Tibial artery (tissue), 4 donors: ENCODE results near the gene FSTL4.

Source experiments
- DNase-seq, 2 donors: peaks; one replicate each; pipeline ENCODE4 v3.0.0-alpha.2; 2019
- H3K27ac ChIP-seq, 2 donors: fragments of 200-600 bp; sonication (generic) in 1 of 2; 1 replicate in 1 of 2; 2 replicates in 1 of 2; pipeline ENCODE4 v1.5.1; 2018 to 2019; ENCODE audit warnings: mild to moderate bottlenecking in 1 of 2
- H3K27me3 ChIP-seq, 2 donors: fragments of 200-600 bp; sonication (generic) in 1 of 2; one replicate each; pipeline versions ENCODE4 v1.5.1 to v1.6.0; 2016 to 2019
- H3K36me3 ChIP-seq, 3 donors: fragments of 200-600 bp; sonication (generic) in 2 of 3; one replicate each; pipeline ENCODE4 v1.5.1; 2016 to 2019; ENCODE audit warnings: mild to moderate bottlenecking in 2 of 3
- H3K4me1 ChIP-seq, 4 donors: fragments of 200-600 bp; sonication (generic) in 2 of 4; 1 replicate in 3 of 4; 2 replicates in 1 of 4; pipeline ENCODE4 v1.5.1; 2016 to 2019
- H3K4me3 ChIP-seq, 2 donors: fragments of 200-600 bp; sonication (generic) in 1 of 2; 1 replicate in 1 of 2; 2 replicates in 1 of 2; pipeline ENCODE4 v1.5.1; 2018 to 2019; ENCODE audit warnings: mild to moderate bottlenecking in 2 of 2
- H3K9me3 ChIP-seq, 3 donors: fragments of 200-600 bp; sonication (generic) in 1 of 3; one replicate each; pipeline ENCODE4 v1.5.1; 2016 to 2019
- intact Hi-C: fragments of 100-400 bp; cut with DNase I; formaldehyde crosslinking; loops from one replicate; pipeline ENCODE4 v1.15.0; 2023; ENCODE audit warnings: low total_unique reads
- TF ChIP-seq, protein P1 (sequence below), 2 experiments: fragments of 200-600 bp in 1 of 2; fragments of 450-650 bp in 1 of 2; IDR thresholded peaks; one replicate each; pipeline ENCODE4 v1.5.1; 2017 to 2019; ENCODE audit warnings: antibody characterized with exemption in 2 of 2, mild to moderate bottlenecking in 1 of 2, moderate library complexity in 1 of 2

Gene FSTL4

GRCh38 chr5:133406977-133407632 lies 205.2 kb downstream of the FSTL4 start:
- Histone ChIP-seq H3K4me3 (no peak overlapping the region), H3K36me3 (no peaks in the 10 kb centered on the region), H3K9me3 (no peaks in the 10 kb centered on the region), H3K27me3 (peaks cover 0 to 8% of the 10 kb centered on the region in 2 donors), H3K4me1 (no peaks in the 10 kb centered on the region), H3K27ac (no peak overlapping the region)
- intact Hi-C loops, result no loop called here
- no peak for DNase-seq
- TF ChIP-seq, protein P1, sequence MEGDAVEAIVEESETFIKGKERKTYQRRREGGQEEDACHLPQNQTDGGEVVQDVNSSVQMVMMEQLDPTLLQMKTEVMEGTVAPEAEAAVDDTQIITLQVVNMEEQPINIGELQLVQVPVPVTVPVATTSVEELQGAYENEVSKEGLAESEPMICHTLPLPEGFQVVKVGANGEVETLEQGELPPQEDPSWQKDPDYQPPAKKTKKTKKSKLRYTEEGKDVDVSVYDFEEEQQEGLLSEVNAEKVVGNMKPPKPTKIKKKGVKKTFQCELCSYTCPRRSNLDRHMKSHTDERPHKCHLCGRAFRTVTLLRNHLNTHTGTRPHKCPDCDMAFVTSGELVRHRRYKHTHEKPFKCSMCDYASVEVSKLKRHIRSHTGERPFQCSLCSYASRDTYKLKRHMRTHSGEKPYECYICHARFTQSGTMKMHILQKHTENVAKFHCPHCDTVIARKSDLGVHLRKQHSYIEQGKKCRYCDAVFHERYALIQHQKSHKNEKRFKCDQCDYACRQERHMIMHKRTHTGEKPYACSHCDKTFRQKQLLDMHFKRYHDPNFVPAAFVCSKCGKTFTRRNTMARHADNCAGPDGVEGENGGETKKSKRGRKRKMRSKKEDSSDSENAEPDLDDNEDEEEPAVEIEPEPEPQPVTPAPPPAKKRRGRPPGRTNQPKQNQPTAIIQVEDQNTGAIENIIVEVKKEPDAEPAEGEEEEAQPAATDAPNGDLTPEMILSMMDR (IDR thresholded peaks at IDR 0.05), result no peak

DNA sequence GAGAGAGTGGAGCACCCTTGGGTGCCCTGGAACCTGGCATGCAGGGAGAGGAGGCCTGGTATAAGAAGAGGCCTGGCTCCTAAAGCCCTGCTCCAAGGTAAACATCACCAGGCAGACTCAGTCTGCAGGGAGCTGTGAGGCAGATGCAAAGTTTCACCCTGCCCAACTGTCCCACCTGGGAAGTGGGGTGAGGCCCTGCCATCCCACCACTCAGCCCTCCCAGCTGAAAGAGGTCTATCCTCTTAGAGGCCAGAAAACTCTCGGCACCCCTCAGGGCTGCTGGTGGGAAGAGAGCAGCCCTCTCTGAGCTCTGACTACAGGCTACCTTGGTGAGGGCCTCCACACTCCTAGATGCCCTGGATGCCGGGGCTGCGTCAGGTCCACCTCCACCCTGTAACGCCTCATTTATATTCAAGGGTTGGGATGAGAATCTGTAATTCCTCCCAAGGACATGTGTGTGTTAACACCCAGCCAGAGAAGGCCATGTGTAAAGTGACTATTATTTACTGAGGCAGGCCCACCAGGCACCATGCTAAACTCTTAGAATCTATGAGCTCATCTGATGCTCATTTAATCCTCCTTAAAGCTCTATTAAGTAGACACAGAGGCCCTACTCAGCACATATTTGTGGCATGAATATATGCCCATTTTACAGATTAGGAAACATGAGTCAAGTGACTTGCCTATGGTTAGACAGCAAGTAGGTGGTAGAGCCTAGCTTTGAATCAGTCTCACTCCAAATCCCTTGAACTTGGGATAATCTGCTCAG lies 205.9 kb downstream of the FSTL4 start:
- intact Hi-C loops, result no loop called here
- no peaks in the 10 kb centered on the region for H3K9me3 ChIP-seq
- TF ChIP-seq, protein P1 (IDR thresholded peaks at IDR 0.05), result no peak
- DNase-seq, result no peak
- H3K27me3 ChIP-seq, result peaks cover 0 to 12% of the 10 kb centered on the region in 2 donors
- no peak overlapping the region for H3K27ac ChIP-seq
- no peaks in the 10 kb centered on the region for H3K4me1 ChIP-seq
- H3K4me3 ChIP-seq, result no peak overlapping the region
- H3K36me3 ChIP-seq, result no peaks in the 10 kb centered on the region

- Histone ChIP-seq H3K4me1 (no peaks in the 10 kb centered on the region), H3K36me3 (no peaks in the 10 kb centered on the region), H3K4me3 (no peak overlapping the region), H3K27ac (no peak overlapping the region), H3K27me3 (peaks cover 0 to 6% of the 10 kb centered on the region in 2 donors), H3K9me3 (no peaks in the 10 kb centered on the region)
- DNase-seq, result no peak
- TF ChIP-seq, protein P1 (IDR thresholded peaks at IDR 0.05), result no peak
- intact Hi-C loops, result no loop called here
These were observed 206.9 kb downstream of the FSTL4 start for GRCh38 chr5:133405275-133406034.

- TF ChIP-seq, protein P1 (IDR thresholded peaks at IDR 0.05), result no peak
- H3K9me3 ChIP-seq, result no peaks in the 10 kb centered on the region
- H3K4me3 ChIP-seq, result no peak overlapping the region
- H3K36me3 ChIP-seq, result no peaks in the 10 kb centered on the region
- peaks cover 0 to 3% of the 10 kb centered on the region in 2 donors for H3K27me3 ChIP-seq
- H3K27ac ChIP-seq, result no peak overlapping the region
- intact Hi-C loops, result no loop called here
- no peak for DNase-seq
- no peaks in the 10 kb centered on the region for H3K4me1 ChIP-seq
These were observed 207.6 kb downstream of the FSTL4 start for GRCh38 chr5:133404724-133405123.

- H3K4me1 ChIP-seq, result no peaks in the 10 kb centered on the region
- DNase-seq, result no peak
- intact Hi-C loops, result no loop called here
- H3K36me3 ChIP-seq, result no peaks in the 10 kb centered on the region
- no peak overlapping the region for H3K4me3 ChIP-seq
- no peak overlapping the region for H3K27ac ChIP-seq
- H3K27me3 ChIP-seq, result peaks cover 0 to 3% of the 10 kb centered on the region in 2 donors
- TF ChIP-seq, protein P1 (IDR thresholded peaks at IDR 0.05), result no peak
- H3K9me3 ChIP-seq, result no peaks in the 10 kb centered on the region
These were observed 208.5 kb downstream of the FSTL4 start for GRCh38 chr5:133403741-133404364.
